ENCODE data around the gene GALNT2.

GALNT2 gene

DNA sequence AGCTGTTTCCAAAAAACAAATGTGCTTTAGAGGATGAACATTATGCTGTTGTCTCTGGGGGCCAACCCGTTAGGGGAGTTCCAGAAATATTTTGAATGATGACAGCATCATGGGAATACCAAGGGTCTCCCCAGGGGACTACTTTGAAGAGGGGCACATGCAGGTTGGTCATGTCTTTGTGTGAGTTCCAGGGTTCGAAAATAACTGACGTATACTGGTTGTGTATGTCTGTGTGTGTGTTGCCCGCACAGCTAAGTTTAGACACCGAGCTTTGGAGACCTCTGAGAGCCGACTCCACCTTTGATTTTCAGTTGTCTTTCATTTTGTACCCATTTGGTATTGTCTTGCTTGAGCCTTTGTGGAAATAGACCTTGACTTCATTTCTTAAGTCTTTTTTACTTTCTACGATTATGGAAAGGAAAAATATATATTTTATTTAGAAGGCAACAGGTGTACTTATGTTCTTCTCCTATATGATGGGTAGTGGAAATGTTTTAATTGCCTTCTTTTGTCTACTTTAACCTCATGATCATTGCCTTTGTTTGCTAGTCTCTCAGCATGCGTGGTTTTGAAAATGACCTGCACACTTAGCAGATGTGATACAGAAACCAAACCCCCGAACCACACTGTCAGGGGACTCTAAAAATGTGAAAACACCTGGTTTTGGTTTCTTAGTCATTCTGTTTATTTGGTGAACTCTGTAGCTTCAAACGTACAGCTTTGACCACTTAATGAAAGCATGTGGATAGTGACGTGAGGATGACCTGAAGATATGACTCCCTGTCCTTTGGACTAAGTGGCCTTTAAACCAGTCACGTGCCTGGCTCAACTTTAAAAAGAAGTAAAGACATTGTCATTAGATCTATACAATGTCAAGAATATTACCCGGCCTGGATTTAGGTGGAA is 56.5 kb downstream of the GALNT2 start:
- no peaks in the 10 kb centered on the region for H3K36me3 ChIP-seq (replicated peaks)
- H3K4me3 ChIP-seq, result no peak overlapping the region
- no peaks in the 10 kb centered on the region for H3K27me3 ChIP-seq (ENCODE audit: low read depth)
- in situ Hi-C loops (cut with MboI; ENCODE audit: low sequenced_read_pairs), result no loop called here
- DNase-seq (ENCODE audit: low spot score in 2 of 2), result no peak
- no peaks in the 10 kb centered on the region for H3K9me3 ChIP-seq
- H3K4me1 ChIP-seq, result peaks cover 19% of the 10 kb centered on the region

DNA sequence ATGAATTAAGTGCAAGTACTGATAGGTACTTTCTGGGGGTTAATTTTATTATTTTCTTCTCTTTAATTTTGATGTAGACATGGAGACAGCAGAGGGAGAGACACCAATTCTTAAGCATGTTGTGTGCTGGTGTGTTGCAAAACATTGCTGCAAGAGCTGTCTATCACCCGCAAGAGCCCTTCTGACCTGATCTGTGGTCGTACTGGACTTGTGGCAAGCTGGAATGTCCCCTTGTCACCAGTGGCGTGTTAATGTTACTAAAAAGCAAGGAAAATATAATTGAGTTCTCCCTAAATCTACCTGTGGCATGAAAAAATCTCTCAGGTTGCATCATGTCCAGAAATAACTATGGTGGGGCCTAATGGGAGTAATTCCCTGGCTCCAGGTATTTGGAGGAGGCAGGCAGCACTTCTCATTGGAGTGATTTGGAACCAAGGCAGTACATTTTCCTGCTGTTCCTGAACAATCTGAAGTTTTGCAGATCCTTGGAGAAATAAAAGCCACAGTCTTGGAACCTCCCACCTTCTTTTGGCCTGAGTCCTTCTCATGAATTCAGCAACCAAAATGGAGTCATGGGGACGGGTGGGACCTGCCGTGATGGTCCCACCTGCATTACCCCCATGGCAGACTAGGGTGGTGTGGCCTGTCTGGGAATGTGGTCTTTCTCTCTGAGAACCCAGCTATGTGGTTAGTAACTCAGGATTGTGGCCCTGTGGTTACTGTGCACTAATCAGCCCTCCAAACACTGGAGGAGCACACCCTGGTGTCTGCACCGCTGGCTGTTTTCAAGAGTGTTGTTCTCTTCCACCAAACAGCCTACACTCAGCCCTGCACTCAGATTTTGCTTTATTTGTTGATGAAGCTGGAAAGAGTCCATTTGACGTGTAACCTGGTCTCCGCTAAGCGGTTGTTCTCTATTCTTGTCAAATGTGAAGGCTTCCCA is 57.4 kb downstream of the GALNT2 start:
- in situ Hi-C loops (cut with MboI; ENCODE audit: low sequenced_read_pairs), result no loop called here

DNA sequence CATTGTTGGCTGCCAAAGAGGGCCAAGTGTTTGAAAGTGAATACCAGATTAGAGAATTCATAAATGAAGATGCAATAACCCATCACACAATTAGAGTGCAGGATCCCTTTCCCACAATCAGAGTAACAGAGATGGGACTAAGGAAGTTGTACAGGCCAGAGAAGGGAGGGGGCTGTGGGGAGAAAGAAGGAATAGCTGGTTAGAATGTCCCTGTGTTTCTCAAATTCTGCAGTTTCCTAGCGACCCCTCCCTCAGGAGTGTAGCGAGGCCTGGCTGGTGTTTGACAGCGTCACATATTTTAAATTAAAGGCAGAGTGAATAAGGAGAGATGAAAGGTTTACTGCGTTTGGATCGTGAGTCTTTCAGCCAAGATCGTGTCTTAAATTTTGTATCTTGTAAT is 58.1 kb downstream of the GALNT2 start:
- H3K4me1 ChIP-seq, result peaks cover 19% of the 10 kb centered on the region
- in situ Hi-C loops (cut with MboI; ENCODE audit: low sequenced_read_pairs), result no loop called here
- no peaks in the 10 kb centered on the region for H3K36me3 ChIP-seq (replicated peaks)
- DNase-seq (ENCODE audit: low spot score in 2 of 2), result no peak
- no peaks in the 10 kb centered on the region for H3K9me3 ChIP-seq
- no peaks in the 10 kb centered on the region for H3K27me3 ChIP-seq (ENCODE audit: low read depth)
- no peak overlapping the region for H3K4me3 ChIP-seq

More for the DNA sequence above, 57.4 kb downstream of the GALNT2 start:
- Histone ChIP-seq H3K9me3 (no peaks in the 10 kb centered on the region), H3K4me3 (no peak overlapping the region), H3K27me3 (ENCODE audit: low read depth) (no peaks in the 10 kb centered on the region), H3K4me1 (peaks cover 19% of the 10 kb centered on the region), H3K36me3 (replicated peaks) (no peaks in the 10 kb centered on the region)
- DNase-seq (ENCODE audit: low spot score in 2 of 2), result no peak

GRCh38 chr1:230125640-230126528 is 58.8 kb downstream of the GALNT2 start:
- H3K4me1 ChIP-seq, result peaks cover 19% of the 10 kb centered on the region
- no peak overlapping the region for H3K4me3 ChIP-seq
- in situ Hi-C loops (cut with MboI; ENCODE audit: low sequenced_read_pairs), result no loop called here
- no peak for DNase-seq (ENCODE audit: low spot score in 2 of 2)
- H3K27me3 ChIP-seq (ENCODE audit: low read depth), result no peaks in the 10 kb centered on the region
- H3K36me3 ChIP-seq (replicated peaks), result no peaks in the 10 kb centered on the region
- no peaks in the 10 kb centered on the region for H3K9me3 ChIP-seq

DNA sequence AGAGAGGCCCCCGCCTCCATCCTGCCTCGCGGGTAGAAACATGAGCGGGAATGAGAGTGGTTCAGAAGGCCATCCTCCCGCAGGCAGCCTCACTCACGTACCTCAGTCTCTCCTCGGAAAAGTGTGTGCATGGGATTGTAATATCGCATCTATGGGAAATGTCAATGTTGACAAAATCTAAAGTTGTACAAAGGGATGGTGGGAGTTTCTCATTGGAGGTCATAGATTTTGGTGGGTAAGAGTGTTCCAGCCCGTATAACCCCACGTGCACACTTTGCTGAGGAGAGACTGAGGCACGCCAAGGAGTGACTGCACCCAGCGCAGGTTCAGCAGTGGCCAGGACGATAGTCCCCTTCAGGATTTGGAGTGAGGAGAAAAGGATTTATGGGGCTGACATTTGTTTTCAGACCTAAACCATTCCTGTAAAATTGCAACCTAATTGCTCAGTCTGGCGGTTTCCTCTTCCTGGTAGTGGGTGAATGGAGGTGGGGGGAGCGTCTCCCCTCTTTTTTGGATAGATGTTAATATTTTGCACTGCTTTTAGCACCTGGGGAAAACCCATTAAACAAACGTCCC is 59.6 kb downstream of the GALNT2 start:
- in situ Hi-C loops (cut with MboI; ENCODE audit: low sequenced_read_pairs), result no loop called here
- no peak for DNase-seq (ENCODE audit: low spot score in 2 of 2)
- no peaks in the 10 kb centered on the region for H3K9me3 ChIP-seq
- peaks cover 19% of the 10 kb centered on the region for H3K4me1 ChIP-seq
- no peak overlapping the region for H3K4me3 ChIP-seq
- no peaks in the 10 kb centered on the region for H3K27me3 ChIP-seq (ENCODE audit: low read depth)
- H3K36me3 ChIP-seq (replicated peaks), result no peaks in the 10 kb centered on the region

DNA sequence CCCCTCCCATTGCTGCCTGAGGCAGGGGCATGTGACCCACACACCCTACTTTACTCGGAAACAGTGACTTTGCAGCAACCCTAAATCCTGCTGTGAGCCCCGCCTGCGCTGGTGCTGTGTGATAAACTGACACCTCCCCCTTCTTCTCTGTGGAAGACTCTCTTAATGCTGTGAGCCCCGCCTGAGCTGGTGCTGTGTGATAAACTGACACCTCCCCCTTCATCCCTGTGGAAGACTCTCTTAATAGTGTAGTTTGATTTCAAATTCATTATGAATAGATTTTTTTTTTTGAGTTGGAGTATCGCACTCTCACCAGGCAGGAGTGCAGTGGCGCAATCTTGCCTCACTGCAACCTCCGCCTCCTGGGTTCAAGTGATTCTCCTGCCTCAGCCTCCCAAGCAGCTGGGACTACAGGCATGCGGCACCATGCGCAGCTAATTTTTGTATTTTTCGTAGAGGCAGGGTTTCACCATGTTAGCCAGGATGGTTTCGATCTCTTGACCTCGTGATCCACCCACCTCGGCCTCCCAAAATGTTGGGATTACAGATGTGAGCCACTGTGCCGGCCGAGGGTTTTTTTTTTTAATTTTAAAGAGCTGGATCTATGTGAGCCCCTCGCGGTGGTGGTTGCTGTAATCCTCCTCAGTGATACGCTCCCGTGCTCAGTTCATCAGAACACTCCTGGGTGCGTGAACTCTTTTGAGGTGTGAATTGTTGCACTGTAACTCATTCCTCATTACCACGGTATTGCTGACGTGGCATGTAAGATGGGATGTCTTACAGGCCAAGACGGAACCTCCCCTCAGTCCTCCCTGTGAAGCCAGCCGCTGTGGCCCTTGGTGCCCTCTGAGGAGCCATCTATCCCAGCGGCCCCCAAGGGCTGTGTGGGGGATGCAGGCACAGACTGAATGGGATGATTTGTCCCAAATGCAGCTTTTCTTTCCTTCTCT is 60.3 kb downstream of the GALNT2 start:
- Histone ChIP-seq H3K4me1 (peaks cover 19% of the 10 kb centered on the region), H3K9me3 (no peaks in the 10 kb centered on the region), H3K27me3 (ENCODE audit: low read depth) (no peaks in the 10 kb centered on the region), H3K4me3 (no peak overlapping the region), H3K36me3 (replicated peaks) (no peaks in the 10 kb centered on the region)
- in situ Hi-C loops (cut with MboI; ENCODE audit: low sequenced_read_pairs), result no loop called here
- no peak for DNase-seq (ENCODE audit: low spot score in 2 of 2)

DNA sequence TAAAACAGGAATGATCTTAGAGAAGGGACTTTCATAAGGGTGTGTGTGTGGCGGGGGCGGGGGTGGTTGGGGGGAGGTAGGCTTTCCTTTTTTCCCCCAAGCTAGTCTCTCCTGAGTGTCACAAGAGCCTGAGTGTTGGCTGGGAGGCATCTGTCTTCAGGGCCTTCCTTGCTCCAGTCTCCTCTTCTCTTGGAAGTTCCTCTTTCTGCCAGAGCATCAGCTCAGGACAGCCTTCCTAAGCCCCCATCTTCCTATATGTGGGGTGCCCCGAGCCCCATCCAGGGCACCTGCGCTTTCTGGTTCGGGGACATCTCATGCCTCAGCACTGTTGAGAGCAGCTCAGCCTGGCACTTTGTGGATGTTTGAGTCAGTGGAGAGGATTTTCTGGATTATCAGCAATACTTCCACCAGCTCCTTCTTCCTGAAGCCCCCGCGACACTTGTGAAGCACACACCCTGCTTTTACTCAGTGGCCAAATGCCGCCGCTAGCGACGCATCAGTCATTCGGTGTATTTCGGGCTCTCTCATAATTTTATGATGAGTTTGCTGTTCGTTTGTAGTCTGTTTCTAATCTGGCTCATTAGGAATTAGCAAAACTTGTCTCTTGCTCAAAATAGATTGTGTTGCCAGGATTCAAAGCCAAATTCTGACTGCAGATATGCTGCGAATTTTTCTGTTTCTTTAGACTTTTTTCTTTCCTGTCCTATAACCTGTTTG is 61.7 kb downstream of the GALNT2 start:
- in situ Hi-C loops (cut with MboI; ENCODE audit: low sequenced_read_pairs), result no loop called here
- DNase-seq (ENCODE audit: low spot score in 2 of 2), result no peak
- Histone ChIP-seq H3K9me3 (no peaks in the 10 kb centered on the region), H3K27me3 (ENCODE audit: low read depth) (no peaks in the 10 kb centered on the region), H3K4me3 (no peak overlapping the region), H3K4me1 (peaks cover 19% of the 10 kb centered on the region), H3K36me3 (replicated peaks) (no peaks in the 10 kb centered on the region)

- DNase-seq (ENCODE audit: low spot score in 2 of 2), result no peak
- H3K9me3 ChIP-seq, result no peaks in the 10 kb centered on the region
- peaks cover 19% of the 10 kb centered on the region for H3K4me1 ChIP-seq
- H3K27me3 ChIP-seq (ENCODE audit: low read depth), result no peaks in the 10 kb centered on the region
- H3K4me3 ChIP-seq, result no peak overlapping the region
- no peaks in the 10 kb centered on the region for H3K36me3 ChIP-seq (replicated peaks)
- in situ Hi-C loops (cut with MboI; ENCODE audit: low sequenced_read_pairs), result no loop called here
Observed at GRCh38 chr1:230129341-230129740, 62.3 kb downstream of the GALNT2 start.

DNA sequence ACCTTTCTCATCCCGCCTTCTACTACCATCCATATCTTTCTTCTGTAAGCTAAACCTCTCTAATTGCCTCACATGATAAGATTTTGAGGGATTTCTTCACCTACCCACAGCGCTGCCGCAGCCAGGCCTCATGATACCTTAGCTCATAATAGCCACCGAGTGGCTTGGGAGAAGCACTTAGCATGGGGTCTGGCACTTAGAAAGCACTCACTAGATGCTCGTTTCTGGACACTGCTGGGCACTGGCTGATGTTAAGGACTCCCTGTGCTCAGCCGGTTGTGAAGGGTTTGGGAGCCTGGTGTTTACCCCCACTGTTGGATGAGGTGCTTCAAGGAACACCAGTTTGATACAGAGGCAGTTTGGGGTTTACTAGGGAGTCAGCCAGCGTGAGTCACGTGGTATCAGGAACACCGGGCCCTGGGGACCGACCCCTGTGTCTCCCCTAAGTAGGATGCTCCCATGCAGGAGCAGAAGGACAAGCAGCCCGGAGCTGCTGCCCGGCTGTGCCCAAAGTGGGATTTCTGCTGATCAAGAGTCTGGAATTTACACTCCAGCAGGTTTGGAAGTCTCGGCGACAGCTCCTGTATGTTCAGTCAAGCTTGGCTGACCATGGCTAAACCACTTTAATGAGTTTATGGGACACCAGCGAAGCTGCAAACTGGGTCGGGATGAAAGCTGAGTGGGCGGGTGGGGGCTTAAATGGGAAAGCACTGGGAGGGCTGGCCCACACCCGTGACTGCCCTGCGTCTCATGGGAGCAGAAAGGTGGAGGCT is 63.3 kb downstream of the GALNT2 start:
- H3K27me3 ChIP-seq (ENCODE audit: low read depth), result no peaks in the 10 kb centered on the region
- H3K36me3 ChIP-seq (replicated peaks), result no peaks in the 10 kb centered on the region
- no peaks in the 10 kb centered on the region for H3K9me3 ChIP-seq
- no peak overlapping the region for H3K4me3 ChIP-seq
- in situ Hi-C loops (cut with MboI; ENCODE audit: low sequenced_read_pairs), result no loop called here
- DNase-seq (ENCODE audit: low spot score in 2 of 2), result no peak
- peaks cover 9% of the 10 kb centered on the region for H3K4me1 ChIP-seq

DNA sequence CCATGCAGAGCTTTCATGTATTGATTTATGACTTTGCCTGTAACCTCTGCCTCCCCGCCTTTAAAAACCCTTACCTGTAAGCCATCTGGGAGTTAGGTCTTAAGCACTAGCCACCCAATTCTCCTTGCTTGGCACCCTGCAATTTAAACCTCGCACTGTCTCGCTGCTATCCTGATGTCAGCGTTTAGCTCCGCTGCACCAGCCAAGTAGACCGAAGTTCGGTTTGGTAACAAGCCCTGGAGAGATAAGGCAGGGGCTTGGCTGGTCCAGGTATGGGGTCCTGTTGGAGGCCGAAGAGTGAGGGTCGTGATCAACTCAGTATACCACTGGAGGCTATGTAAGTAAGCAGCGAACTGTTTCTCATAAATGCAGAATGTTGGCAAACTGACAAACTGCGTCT is 64.4 kb downstream of the GALNT2 start:
- H3K36me3 ChIP-seq (replicated peaks), result no peaks in the 10 kb centered on the region
- no peaks in the 10 kb centered on the region for H3K27me3 ChIP-seq (ENCODE audit: low read depth)

DNA sequence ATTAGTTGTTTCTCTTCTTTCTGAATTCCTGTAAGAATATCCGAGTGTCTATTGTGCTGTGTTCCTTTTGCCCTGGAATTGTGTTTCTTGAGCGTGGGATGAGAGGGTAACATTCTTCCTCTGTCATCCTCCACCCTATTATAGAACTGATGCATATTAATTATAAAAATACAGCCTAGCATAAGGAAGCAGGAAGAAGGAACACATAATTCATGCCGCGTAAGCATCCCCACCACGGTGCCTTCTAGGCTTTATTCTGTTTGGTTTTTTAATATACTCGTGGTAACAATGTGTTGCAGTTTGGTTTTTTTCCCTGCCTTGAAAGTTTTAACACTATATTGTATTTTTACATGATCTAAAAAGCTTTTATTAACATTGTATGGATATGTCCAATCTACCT is 65.7 kb downstream of the GALNT2 start:
- no peak overlapping the region for H3K4me3 ChIP-seq
- H3K4me1 ChIP-seq, result no peaks in the 10 kb centered on the region
- in situ Hi-C loops (cut with MboI; ENCODE audit: low sequenced_read_pairs), result no loop called here
- no peak for DNase-seq (ENCODE audit: low spot score in 2 of 2)
- H3K9me3 ChIP-seq, result no peaks in the 10 kb centered on the region
- no peaks in the 10 kb centered on the region for H3K27me3 ChIP-seq (ENCODE audit: low read depth)
- no peaks in the 10 kb centered on the region for H3K36me3 ChIP-seq (replicated peaks)

More for the DNA sequence above, 64.4 kb downstream of the GALNT2 start:
- Histone ChIP-seq H3K4me1 (peaks cover 3% of the 10 kb centered on the region; the same call in 1 of the 2 replicates), H3K4me3 (no peak overlapping the region), H3K9me3 (no peaks in the 10 kb centered on the region)
- in situ Hi-C loops (cut with MboI; ENCODE audit: low sequenced_read_pairs), result no loop called here
- no peak for DNase-seq (ENCODE audit: low spot score in 2 of 2)

All from HAP-1 (cell line).